Thyroid gland (tissue), 4 donors: ENCODE results near the gene ADCY10. TPM values are rescaled to one million over a fixed set of nuclear protein-coding genes. Genes with fewer than 3 reads are reported as not detected.
"Not testable (repeated sequence)": the region's sequence is repeated elsewhere in the genome, so short reads cannot be mapped to it uniquely, and the experiment has no call there.

Experiments used
- DNase-seq, 2 donors: peaks; one replicate each; pipeline ENCODE4 v3.0.0-alpha.2; 2019
- H3K27ac ChIP-seq, 3 donors: fragments of 200-600 bp; sonication (generic); 1 replicate in 2 of 3; 2 replicates in 1 of 3; pipeline ENCODE4 v1.5.1; 2016 to 2019; ENCODE audit warnings: mild to moderate bottlenecking in 1 of 3, moderate library complexity in 1 of 3
- H3K27me3 ChIP-seq: fragments of 200-600 bp; sonication (generic); one replicate; pipeline ENCODE4 v1.5.1; 2019
- H3K36me3 ChIP-seq, 2 donors: fragments of 200-600 bp; sonication (generic); one replicate each; pipeline ENCODE4 v1.5.1; 2016 to 2019
- H3K4me1 ChIP-seq, 2 donors: fragments of 200-600 bp; sonication (generic); one replicate each; pipeline ENCODE4 v1.5.1; 2017 to 2019
- H3K4me3 ChIP-seq, 3 donors: fragments of 200-600 bp; sonication (generic); replicated peaks in 1 of 3; 1 replicate in 2 of 3; 2 replicates in 1 of 3; pipeline ENCODE4 v1.5.1; 2016; ENCODE audit warnings: mild to moderate bottlenecking in 1 of 3
- H3K9me3 ChIP-seq: fragments of 200-600 bp; sonication (generic); one replicate; pipeline ENCODE4 v1.5.1; 2017
- POLR2A ChIP-seq, 2 donors: fragments of 450-650 bp; IDR thresholded peaks; one replicate each; pipeline ENCODE4 v1.6.1; 2017; ENCODE audit warnings: antibody characterized with exemption in 2 of 2, mild to moderate bottlenecking in 2 of 2, moderate library complexity in 1 of 2
- WGBS, 2 donors: methylation state at CpG; one replicate each; pipeline ENCODE4 v1.1.5; 2017; 5-methylcytosine and 5-hydroxymethylcytosine counted together
- intact Hi-C: fragments of 100-400 bp; cut with DNase I; formaldehyde crosslinking; loops from one replicate; pipeline ENCODE4 v1.15.1; 2023
- total RNA-seq, 4 donors: library from RNA; depleted of rRNA; stranded (reverse); fragments of >200 nt; gene quantifications; one replicate each; pipeline ENCODE4 v1.2.3, GENCODE V29; 2016
- TF ChIP-seq, protein P1 (sequence below), 6 experiments: fragments of 200-600 bp in 3 of 6; fragments of 450-650 bp in 3 of 6; sonication (generic) in 3 of 6; IDR thresholded peaks; one replicate each; pipeline ENCODE4 v1.5.1; 2016 to 2019; ENCODE audit warnings: antibody characterized with exemption in 6 of 6, mild to moderate bottlenecking in 2 of 6, inconsistent platforms in 1 of 6, moderate library complexity in 1 of 6

ADCY10 gene
- total RNA-seq, 4 donors from 2014 or later = 0.15 to 0.45 (median 0.40) TPM; not detected in 1

DNA sequence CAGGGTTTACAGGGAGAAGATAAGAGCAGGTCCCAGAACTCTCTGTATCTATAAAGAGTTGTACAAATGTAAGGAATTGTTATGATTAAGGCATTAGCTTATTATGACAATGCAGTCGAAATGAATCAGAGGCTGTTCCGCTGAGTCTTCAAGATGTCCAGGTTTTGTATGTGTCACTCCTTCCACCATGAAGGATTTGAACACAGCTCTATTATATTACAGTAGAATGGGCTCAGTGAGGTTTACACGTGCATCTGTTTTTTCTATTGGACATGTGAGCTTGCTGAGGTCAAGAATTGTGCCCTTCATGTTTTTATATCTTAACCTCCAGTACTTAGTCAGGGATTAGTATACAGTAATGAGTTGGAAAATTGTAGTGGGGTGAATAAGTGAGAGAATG, 105.8 kb downstream of the ADCY10 start:
- intact Hi-C loops = no loop called here
- Histone ChIP-seq H3K9me3 (no peaks in the 10 kb centered on the region), H3K27me3 (no peaks in the 10 kb centered on the region), H3K4me3 (no peak overlapping the region), H3K4me1 (peaks cover 0 to 15% of the 10 kb centered on the region in 2 donors), H3K27ac (no peak overlapping the region), H3K36me3 (no peaks in the 10 kb centered on the region)
- no peak for DNase-seq
- no peak for TF ChIP-seq POLR2A (IDR thresholded peaks at IDR 0.05)
- TF ChIP-seq, protein P1, sequence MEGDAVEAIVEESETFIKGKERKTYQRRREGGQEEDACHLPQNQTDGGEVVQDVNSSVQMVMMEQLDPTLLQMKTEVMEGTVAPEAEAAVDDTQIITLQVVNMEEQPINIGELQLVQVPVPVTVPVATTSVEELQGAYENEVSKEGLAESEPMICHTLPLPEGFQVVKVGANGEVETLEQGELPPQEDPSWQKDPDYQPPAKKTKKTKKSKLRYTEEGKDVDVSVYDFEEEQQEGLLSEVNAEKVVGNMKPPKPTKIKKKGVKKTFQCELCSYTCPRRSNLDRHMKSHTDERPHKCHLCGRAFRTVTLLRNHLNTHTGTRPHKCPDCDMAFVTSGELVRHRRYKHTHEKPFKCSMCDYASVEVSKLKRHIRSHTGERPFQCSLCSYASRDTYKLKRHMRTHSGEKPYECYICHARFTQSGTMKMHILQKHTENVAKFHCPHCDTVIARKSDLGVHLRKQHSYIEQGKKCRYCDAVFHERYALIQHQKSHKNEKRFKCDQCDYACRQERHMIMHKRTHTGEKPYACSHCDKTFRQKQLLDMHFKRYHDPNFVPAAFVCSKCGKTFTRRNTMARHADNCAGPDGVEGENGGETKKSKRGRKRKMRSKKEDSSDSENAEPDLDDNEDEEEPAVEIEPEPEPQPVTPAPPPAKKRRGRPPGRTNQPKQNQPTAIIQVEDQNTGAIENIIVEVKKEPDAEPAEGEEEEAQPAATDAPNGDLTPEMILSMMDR (IDR thresholded peaks at IDR 0.05) = no peak
- WGBS, 2 donors = 96% methylated on average over 3 of the region's 3 CpGs

DNA sequence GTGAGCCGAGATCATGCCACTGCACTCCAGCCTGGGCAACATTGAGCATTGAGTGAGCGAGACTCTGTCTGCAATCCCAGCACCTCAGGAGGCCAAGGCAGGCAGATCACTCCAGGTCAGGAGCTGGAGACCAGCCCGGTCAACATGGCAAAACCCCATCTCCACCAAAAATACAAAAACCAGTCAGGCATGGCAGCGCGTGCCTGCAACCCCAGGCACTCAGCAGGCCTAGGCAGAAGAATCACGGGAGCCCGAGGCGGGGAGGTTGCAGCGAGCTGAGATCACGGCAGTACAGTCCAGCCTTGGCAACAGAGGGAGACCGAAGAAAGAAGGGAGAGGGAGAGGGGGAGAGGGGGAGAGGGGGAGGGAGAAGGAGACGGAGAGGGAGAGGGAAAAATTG, 107.3 kb downstream of the ADCY10 start:
- H3K36me3 ChIP-seq, H3K27ac ChIP-seq, H3K9me3 ChIP-seq, H3K27me3 ChIP-seq, intact Hi-C loops, H3K4me3 ChIP-seq: not testable (repeated sequence)
- peak; percentile 69 to 72 for DNase-seq
- WGBS, 2 donors = 49 to 54% methylated on average over 12 of the region's 12 CpGs
- peaks cover 0 to 15% of the 10 kb centered on the region in 2 donors for H3K4me1 ChIP-seq

DNA sequence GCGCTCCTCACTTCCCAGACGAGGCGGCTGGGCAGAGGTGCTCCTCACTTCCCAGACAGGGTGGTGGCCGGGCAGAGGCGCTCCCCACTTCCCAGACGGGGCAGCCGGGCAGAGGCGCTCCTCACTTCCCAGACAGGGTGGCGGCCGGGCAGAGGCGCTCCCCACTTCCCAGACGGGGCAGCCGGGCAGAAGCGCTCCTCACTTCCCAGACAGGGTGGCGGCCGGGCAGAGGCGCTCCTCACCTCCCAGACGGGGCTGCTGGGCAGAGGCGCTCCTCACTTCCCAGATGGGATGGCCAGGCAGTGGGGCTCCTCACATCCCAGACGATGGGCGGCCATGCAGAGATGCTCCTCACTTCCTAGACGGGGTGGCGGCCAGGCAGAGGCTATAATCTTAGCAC, 107.7 kb downstream of the ADCY10 start:
- H3K27ac ChIP-seq, DNase-seq, H3K36me3 ChIP-seq, H3K27me3 ChIP-seq, H3K9me3 ChIP-seq, H3K4me3 ChIP-seq, intact Hi-C loops: not testable (repeated sequence)
- 95 to 97% methylated on average over 12 to 15 of the region's 23 CpGs for WGBS, 2 donors
- H3K4me1 ChIP-seq = peaks cover 0 to 15% of the 10 kb centered on the region in 2 donors

DNA sequence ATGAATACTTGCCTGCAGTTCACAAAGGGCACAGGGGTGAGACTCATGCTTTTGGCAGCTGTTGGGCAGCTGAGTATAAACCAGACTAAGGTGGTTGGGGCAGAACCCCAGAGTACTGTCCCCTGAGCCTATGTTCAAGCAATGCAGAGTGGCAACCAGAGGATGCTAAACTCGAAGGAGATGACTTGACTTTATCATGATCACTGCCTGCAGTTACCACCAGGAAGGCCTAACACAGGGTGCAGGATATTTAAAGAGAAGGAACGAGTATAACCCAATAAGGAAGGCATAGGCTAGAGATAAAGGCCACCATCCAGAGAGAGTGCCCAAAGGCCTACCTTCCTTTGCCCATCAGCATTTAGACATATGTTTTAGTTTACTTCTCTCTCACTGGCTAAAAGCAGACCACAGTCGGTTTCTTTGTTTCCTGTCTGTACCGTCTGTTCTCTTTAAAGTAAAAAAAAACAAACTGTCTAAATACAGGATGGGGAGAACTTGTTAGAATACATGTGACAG, 108.8 kb downstream of the ADCY10 start:
- H3K4me3 ChIP-seq = no peak overlapping the region
- H3K27ac ChIP-seq = peak overlapping the region in 1 of 3 donors; percentile 36
- DNase-seq = no peak
- 64 to 78% methylated on average over 4 of the region's 4 CpGs for WGBS, 2 donors
- no peaks in the 10 kb centered on the region for H3K36me3 ChIP-seq
- TF ChIP-seq, protein P1 (IDR thresholded peaks at IDR 0.05) = no peak
- TF ChIP-seq POLR2A (IDR thresholded peaks at IDR 0.05) = no peak
- H3K9me3 ChIP-seq = no peaks in the 10 kb centered on the region
- H3K27me3 ChIP-seq = no peaks in the 10 kb centered on the region
- intact Hi-C loops = no loop called here
- peaks cover 0 to 15% of the 10 kb centered on the region in 2 donors for H3K4me1 ChIP-seq

DNA sequence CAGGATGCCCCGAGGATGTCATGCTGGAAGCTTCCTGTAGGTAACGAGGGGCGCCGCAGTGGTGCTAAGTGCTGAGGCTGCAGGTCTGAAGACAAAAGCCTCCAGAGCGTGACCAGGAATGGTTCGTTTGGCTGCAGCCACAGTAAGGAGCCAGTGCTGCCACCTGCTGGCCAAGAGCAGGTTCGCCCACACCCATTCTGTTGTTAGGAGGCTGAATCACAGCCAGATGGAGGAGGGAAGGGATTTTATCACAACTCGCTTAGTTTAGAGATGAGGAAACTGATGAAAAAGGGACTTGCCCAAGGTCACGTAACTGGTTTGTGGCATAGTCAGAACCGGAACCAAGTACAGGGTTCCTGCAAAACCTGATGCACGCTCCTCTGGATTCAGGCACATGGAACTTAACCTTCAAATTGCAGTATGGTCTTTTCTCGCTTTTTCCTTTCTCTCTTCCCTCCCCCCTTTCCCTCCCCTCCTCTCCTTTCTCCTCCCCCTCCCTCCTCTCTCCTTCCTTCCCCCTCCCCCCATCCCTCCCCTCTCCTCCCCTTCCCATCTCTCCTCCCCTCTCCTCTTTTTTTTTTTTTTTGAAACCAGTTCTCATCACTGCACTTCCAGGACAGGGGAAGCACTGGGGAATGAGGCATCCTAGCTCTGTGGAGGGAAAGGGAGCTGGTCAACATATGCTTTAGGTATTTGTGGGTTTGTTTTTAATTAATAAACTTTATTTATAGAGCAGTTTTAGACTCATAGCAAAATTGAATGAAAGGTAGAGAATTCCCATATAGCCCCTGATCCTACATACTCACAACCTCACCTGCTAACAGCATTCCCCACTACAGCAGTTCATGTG, 110.4 kb downstream of the ADCY10 start:
- Histone ChIP-seq H3K4me3 (no peak overlapping the region), H3K27me3 (no peaks in the 10 kb centered on the region), H3K4me1 (peaks cover 0 to 15% of the 10 kb centered on the region in 2 donors), H3K36me3 (no peaks in the 10 kb centered on the region), H3K9me3 (no peaks in the 10 kb centered on the region), H3K27ac (no peak overlapping the region)
- no peak for TF ChIP-seq POLR2A (IDR thresholded peaks at IDR 0.05)
- TF ChIP-seq, protein P1 (IDR thresholded peaks at IDR 0.05) = peak; percentile 89 to 96 (median 94)
- 28 to 33% methylated on average over 12 of the region's 12 CpGs for WGBS, 2 donors
- peak; percentile 93 to 96 for DNase-seq
- intact Hi-C loops = loop anchor here (5.0 kb wide), 1 partner anchor 76 kb away; no protein-coding TSS in a partner anchor

DNA sequence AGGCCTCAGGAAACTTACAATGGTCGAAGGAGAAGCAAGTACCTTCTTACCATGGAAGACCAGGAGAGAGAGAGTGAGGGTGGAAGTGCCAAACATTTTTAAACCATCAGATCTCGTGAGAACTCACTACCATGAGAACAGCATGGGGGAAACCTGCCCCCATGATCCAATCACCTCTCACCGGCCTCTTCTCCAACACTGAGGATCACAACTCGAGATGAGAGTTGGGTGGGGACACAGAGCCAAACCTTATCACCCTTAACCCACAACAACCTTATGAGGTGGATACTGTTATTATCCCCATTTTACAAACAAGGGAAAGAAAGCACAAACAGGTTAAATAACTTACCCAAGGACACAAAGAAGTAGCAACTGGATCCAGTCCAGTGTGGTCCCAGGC, 111.7 kb downstream of the ADCY10 start:
- TF ChIP-seq, protein P1 (IDR thresholded peaks at IDR 0.05) = no peak
- no peak for TF ChIP-seq POLR2A (IDR thresholded peaks at IDR 0.05)
- Histone ChIP-seq H3K4me1 (peaks cover 0 to 29% of the 10 kb centered on the region in 2 donors), H3K4me3 (no peak overlapping the region), H3K36me3 (no peaks in the 10 kb centered on the region), H3K27me3 (no peaks in the 10 kb centered on the region), H3K9me3 (no peaks in the 10 kb centered on the region), H3K27ac (no peak overlapping the region)
- WGBS, 2 donors = 97% methylated on average over 4 of the region's 4 CpGs
- intact Hi-C loops = loop anchor here (5.0 kb wide), 1 partner anchor 75 kb away; no protein-coding TSS in a partner anchor
- DNase-seq = no peak
